K562 (cell line): ENCODE data around the gene SLC46A3. TPM values are rescaled to one million over a fixed set of nuclear protein-coding genes. Genes with fewer than 3 reads are reported as not detected.

Source experiments
- polyA plus RNA-seq, 8 experiments: library from polyadenylated mRNA; depleted of rRNA in 4 of 8; stranded (reverse) in 5 of 8; unstranded in 3 of 8; fragments of >200 nt; fragmentation: Nextera tagmentation in 2 of 8; fragmentation: Illumina TruSeq in 1 of 8; extraction: Ambion mirVana in 2 of 8; extraction: Trizol in 1 of 8; gene quantifications; 2 replicates each; pipeline versions ENCODE4 v1.2.1 to v1.2.3, GENCODE V29; 2011 to 2014; ENCODE audit warnings: inconsistent platforms in 1 of 8, missing spikeins in 1 of 8
- small RNA-seq: library from RNA; depleted of rRNA; stranded (forward); fragments of <200 nt; gene quantifications from one replicate; pipeline ENCODE3, GENCODE V24; 2014
- total RNA-seq, 7 experiments: library from RNA; depleted of rRNA in 6 of 7; stranded (reverse); fragments of >200 nt in 6 of 7; fragmentation: Illumina TruSeq in 2 of 7; extraction: Trizol in 2 of 7; gene quantifications; 2 replicates each; pipeline versions ENCODE4 v1.2.1 to v1.2.3, GENCODE V29; 2011 to 2021; ENCODE audit warnings: low replicate concordance in 1 of 7

SLC46A3 gene
- total and polyA plus RNA-seq, 9 of the 15 experiments (the other 6 are each of a cell fraction or from before 2014, with no cell fraction given): 0.14 to 1.2 (median 0.51) TPM

Small RNA genes within 50 kb of the gene (small RNA-seq; reads per million reads assigned to genes)
- not detected for gene RNU6-53P

Other genes with a start within 250 kb of the SLC46A3 start
- gene FLT1, start 223.8 kb downstream of the SLC46A3 start, total RNA-seq (2014; rRNA removed): 0.24 and 0.27 TPM in 2 replicates
- gene FLT1, start 223.8 kb downstream of the SLC46A3 start, total RNA-seq (2014; rRNA removed; fragmentation: Illumina TruSeq; extraction: Trizol): 0.19 and 0.22 TPM in 2 replicates
- gene FLT1, start 223.8 kb downstream of the SLC46A3 start, total RNA-seq (2015; rRNA removed; fragmentation: Illumina TruSeq; extraction: Trizol): 0.04 TPM in 2 replicates
- gene FLT1, start 223.8 kb downstream of the SLC46A3 start, total RNA-seq (2021): 0.22 and 0.40 TPM in 2 replicates
- gene FLT1, start 223.8 kb downstream of the SLC46A3 start, polyA plus RNA-seq (2011; rRNA removed): 0.77 and 2.0 TPM in 2 replicates
- 0.17 and 0.22 TPM in 2 replicates for gene FLT1, start 223.8 kb downstream of the SLC46A3 start, polyA plus RNA-seq (2014; fragmentation: Illumina TruSeq; extraction: Trizol)
- under 1 TPM; 0.04 to 0.10 TPM for gene FLT1, start 223.8 kb downstream of the SLC46A3 start, polyA plus RNA-seq (2014; fragmentation: Nextera tagmentation; extraction: Ambion mirVana)
- gene FLT1, start 223.8 kb downstream of the SLC46A3 start, polyA plus RNA-seq (2014; rRNA removed): 0.01 TPM in 1 of 2 replicates, not detected in the other
- gene POMP, start 59.8 kb downstream of the SLC46A3 start, total RNA-seq (2014; rRNA removed): 69.2 and 75.2 TPM in 2 replicates
- gene POMP, start 59.8 kb downstream of the SLC46A3 start, total RNA-seq (2014; rRNA removed; fragmentation: Illumina TruSeq; extraction: Trizol): 143 and 170 TPM in 2 replicates
- 117 and 127 TPM in 2 replicates for gene POMP, start 59.8 kb downstream of the SLC46A3 start, total RNA-seq (2015; rRNA removed; fragmentation: Illumina TruSeq; extraction: Trizol)
- 116 and 120 TPM in 2 replicates for gene POMP, start 59.8 kb downstream of the SLC46A3 start, total RNA-seq (2021)
- 74.5 and 114 TPM in 2 replicates for gene POMP, start 59.8 kb downstream of the SLC46A3 start, polyA plus RNA-seq (2011; rRNA removed)
- gene POMP, start 59.8 kb downstream of the SLC46A3 start, polyA plus RNA-seq (2014; fragmentation: Illumina TruSeq; extraction: Trizol): 117 and 126 TPM in 2 replicates
- gene POMP, start 59.8 kb downstream of the SLC46A3 start, polyA plus RNA-seq (2014; fragmentation: Nextera tagmentation; extraction: Ambion mirVana): 100 to 1,000 TPM; 506 to 647 TPM
- 118 and 126 TPM in 2 replicates for gene POMP, start 59.8 kb downstream of the SLC46A3 start, polyA plus RNA-seq (2014; rRNA removed)
- gene MTUS2, start 101.4 kb upstream of the SLC46A3 start, total RNA-seq (2014; rRNA removed): 0.16 TPM in 1 of 2 replicates, not detected in the other
- gene MTUS2, start 101.4 kb upstream of the SLC46A3 start, total RNA-seq (2014; rRNA removed; fragmentation: Illumina TruSeq; extraction: Trizol): 0.07 and 0.10 TPM in 2 replicates
- gene MTUS2, start 101.4 kb upstream of the SLC46A3 start, total RNA-seq (2015; rRNA removed; fragmentation: Illumina TruSeq; extraction: Trizol): 0.04 and 0.30 TPM in 2 replicates
- gene MTUS2, start 101.4 kb upstream of the SLC46A3 start, total RNA-seq (2021): 0.13 TPM in 1 of 2 replicates, not detected in the other
- 0.01 and 0.04 TPM in 2 replicates for gene MTUS2, start 101.4 kb upstream of the SLC46A3 start, polyA plus RNA-seq (2011; rRNA removed)
- gene MTUS2, start 101.4 kb upstream of the SLC46A3 start, polyA plus RNA-seq (2014; fragmentation: Illumina TruSeq; extraction: Trizol): 0.10 and 0.22 TPM in 2 replicates
- under 1 TPM; 0.03 to 0.04 TPM for gene MTUS2, start 101.4 kb upstream of the SLC46A3 start, polyA plus RNA-seq (2014; fragmentation: Nextera tagmentation; extraction: Ambion mirVana)
- gene MTUS2, start 101.4 kb upstream of the SLC46A3 start, polyA plus RNA-seq (2014; rRNA removed): 0.13 and 0.28 TPM in 2 replicates